LNCAP (cell line): ENCODE results near the gene MARCHF3.

Experiments
- TF ChIP-seq, protein P1 (sequence below): fragments of 450-650 bp; IDR thresholded peaks from 2 replicates; pipeline ENCODE4 v1.5.1; 2017; ENCODE audit warnings: mild to moderate bottlenecking

MARCHF3 gene

DNA sequence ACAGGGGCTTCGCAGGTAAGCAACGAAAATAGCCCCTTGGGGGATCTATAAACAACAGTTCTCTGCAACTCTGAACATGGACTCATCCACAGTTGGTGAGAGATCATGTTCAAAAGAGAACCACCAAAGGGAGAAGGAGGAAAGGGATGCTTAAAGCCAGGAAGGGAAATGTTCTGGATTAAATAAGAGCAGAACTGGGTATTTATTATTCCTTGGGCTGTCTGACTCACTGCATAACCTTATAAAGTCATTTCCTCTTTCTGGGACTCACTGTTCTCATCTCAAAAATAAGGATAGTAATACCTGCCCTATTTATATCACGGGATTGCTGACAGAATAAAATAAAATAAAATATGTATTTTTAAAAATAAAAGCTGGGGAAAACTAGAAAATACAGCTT, 11.2 kb upstream of the MARCHF3 start:
- TF ChIP-seq, protein P1, sequence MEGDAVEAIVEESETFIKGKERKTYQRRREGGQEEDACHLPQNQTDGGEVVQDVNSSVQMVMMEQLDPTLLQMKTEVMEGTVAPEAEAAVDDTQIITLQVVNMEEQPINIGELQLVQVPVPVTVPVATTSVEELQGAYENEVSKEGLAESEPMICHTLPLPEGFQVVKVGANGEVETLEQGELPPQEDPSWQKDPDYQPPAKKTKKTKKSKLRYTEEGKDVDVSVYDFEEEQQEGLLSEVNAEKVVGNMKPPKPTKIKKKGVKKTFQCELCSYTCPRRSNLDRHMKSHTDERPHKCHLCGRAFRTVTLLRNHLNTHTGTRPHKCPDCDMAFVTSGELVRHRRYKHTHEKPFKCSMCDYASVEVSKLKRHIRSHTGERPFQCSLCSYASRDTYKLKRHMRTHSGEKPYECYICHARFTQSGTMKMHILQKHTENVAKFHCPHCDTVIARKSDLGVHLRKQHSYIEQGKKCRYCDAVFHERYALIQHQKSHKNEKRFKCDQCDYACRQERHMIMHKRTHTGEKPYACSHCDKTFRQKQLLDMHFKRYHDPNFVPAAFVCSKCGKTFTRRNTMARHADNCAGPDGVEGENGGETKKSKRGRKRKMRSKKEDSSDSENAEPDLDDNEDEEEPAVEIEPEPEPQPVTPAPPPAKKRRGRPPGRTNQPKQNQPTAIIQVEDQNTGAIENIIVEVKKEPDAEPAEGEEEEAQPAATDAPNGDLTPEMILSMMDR: no peak

DNA sequence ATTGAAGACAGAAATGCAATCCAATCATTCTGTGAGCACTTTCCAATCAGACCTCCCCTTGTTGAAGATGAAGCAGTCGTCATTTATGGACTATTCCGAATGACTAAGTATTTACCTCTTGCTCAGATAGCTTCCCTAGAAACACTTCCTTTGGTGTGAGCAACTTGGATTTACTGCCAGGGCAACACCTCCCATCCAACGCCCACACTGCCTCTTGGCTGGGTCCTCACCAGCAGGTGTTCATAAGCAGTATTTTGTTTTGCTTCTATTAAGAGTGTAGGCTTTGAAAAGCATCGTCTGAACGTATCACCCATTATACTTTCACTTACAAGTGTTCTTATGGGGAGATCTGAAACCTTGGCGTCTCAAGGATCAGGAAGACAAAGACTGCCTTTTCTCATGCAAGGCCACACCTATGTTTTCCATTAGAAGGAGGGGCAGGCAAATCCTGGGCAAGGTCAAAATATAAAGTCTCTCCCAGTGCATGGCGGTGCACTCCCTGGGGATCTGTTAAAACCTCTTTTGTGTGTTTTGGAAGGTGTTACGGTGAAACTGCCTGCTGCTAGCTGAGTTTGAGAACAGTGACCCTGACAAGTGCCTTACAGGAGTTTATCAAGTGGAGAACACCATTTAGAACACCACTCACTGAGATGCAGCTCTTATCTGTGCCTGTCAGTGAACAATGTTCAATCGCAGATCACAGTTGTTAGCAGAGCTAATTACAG, 10.6 kb upstream of the MARCHF3 start:
- TF ChIP-seq, protein P1: no peak

DNA sequence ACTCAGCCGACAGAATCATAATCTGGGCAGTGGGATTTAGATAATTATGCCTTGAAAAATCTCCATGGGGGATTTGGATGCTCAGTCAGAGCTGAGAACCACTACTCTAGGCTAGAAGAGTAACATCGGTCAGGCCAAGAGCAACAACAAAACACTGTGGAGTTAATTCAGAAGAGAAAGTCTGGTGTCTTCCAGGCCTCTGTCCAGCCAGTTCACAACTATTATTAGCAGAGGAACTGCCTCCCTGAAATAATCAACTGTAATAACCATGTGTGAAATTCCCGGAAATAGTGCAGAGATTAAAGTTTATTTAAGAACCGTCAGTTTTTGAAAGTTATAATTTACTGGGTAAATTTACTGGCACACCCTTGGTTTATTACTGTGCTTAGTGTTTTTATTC, 8.2 kb upstream of the MARCHF3 start:
- TF ChIP-seq, protein P1: no peak

DNA sequence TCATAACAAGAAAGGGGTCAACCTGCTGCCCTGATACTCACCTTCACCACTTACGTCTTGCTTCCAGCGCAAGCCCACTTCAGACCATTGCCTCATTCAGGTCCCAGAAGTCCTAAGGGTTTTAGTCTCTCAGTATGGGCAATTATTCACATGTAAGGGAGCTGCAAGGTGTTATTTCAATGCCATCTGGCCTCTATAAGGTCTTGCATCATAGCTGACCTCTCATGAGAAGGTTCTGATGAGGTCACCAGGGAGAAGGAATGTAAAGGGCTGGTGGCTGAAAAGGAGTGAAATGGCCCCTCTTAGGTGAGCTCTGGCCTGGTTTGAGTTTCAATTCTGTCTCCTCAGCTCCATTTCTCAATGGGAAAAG, 1.5 kb upstream of the MARCHF3 start:
- TF ChIP-seq, protein P1: no peak

DNA sequence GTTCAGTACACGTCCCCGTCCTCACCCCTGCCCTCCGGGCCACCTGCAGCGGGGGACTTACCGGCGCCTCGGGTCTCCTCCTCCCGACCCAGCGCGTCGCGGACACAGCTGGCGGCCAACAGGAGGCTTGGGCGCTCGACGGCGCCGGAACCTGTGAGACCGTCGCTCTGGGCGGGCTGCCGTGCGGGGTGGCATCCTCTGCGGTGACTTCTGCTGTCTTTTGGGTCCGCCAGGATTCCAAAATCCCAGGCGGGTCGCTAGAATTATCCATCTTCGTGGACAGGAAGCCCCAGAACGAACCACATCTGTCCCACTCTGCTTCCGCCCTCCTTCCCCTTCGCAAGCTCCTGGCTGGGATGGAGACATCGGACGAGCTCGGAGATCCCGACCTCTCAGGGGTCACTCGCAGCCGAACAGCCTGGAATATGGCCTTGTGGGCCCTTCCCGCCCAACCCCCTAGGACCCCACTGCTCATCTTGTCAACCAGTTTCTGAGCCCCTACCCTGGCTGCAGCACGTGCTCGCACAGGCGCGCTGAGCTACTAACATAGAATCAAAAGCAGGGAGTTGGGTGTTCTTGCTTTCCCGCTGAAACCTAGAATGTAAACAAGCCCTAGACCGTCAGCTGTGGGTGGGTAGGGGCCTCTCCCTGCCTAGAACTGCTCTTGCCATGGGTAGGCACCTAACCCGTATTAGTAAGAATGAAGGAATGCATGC, 947 bp upstream of the MARCHF3 start:
- TF ChIP-seq, protein P1: no peak

DNA sequence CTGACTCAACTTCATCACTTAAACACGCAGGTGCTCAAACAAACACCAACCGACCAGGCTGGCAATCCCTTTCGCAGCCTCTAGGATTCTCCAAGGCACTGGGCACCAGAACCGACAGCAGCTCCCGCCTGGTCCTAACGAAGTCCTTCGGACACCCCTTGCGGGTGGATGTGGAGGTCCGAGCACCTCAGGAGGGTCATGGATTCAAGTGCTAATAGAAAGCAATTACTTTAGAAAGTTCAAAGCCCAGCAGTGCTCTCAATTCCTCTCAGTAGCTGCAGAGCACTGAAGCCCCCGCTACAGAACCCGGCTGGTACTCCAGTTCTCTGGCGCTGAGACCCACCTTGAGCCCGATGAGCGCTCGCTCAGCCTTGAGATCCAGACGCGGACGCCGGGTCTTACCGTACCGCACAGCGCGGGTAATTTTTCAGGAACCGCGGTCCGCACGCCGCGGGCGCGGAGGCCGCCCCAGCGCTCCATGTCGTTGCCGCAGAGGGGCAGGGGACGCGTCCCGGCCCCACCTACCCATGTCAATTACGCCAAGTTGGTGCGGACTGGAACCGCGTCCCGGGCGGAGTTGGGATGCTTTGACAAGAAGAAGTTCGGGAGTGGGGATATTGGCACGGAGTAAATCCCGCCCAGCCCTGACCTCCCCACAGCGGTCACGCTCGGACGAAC, 638 bp downstream of the MARCHF3 start:
- TF ChIP-seq, protein P1: peak; percentile 38; the same call in 1 of the 2 replicates

DNA sequence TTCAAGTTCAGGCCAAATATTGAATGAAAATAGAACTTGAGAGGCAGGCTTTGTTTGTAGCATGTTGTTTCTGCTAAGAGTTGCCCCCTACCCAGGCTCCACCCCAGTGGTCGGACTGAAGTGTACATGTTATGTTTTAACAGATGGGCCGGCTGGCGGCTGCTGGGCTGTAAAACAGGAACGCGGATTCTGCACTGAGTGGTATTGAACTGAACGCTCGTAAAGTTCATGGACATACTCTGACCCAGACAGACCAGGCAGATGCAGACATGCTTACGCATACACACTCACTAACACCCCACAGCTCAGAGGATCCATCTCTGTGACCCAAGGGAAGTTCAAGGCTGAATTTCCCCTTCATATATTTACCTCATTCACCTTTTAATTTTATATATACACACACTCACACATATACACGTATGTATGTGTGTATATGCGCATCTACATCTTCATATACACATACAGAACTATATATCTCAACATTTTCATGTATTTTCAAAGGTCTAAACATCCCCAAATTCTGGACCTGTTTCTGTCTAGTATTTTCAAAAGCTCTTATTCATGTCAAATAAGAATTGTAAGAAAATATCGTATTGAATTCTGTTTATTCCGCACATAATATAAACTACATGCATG, 1.4 kb downstream of the MARCHF3 start:
- TF ChIP-seq, protein P1: no peak
